ENCODE data around the gene TCF4. TPM values are rescaled to one million over a fixed set of nuclear protein-coding genes. Genes with fewer than 3 reads are reported as not detected.

The TCF4 gene
- polyA plus RNA-seq, 1 of the 3 experiments (the other 2 are of a cell fraction), result 39.1 TPM

DNA sequence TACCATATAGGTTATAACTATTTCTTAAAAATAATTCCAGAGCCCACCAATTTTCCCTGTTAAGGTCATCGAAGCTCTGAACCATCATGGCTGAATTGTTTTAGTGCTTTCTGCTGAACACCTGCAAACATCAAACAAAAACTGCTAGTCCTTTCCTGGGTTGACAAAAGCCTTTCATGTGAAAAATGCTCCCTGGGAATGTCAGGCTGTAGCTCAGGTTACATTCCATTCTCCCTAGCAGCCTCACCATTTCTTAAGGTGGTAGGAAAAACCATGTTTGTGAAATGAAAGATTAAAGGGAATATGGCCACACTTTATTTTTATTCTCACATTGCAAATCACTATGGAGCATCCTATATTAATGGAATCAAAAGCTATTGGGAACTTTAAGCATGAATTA is 5.7 kb downstream of the TCF4 start:
- no peak overlapping the region for H3K4me3 ChIP-seq (ENCODE audit: low read depth in 2 of 2, low read length in 1 of 2)
- peaks cover 91% of the 10 kb centered on the region for H3K79me2 ChIP-seq (ENCODE audit: insufficient read depth)
- no peaks in the 10 kb centered on the region for H3K27me3 ChIP-seq (ENCODE audit: insufficient read depth)
- H2AFZ ChIP-seq (ENCODE audit: low read depth), result no peak overlapping the region
- ChIA-PET POLR2A (no interaction called here), CTCF (interaction anchor here (0.7 to 3.5 kb wide), 2 partner anchors 167 to 194 kb away, joined by 3 to 17 read pairs; no protein-coding TSS in a partner anchor)
- H3K9me3 ChIP-seq, result no peaks in the 10 kb centered on the region
- peaks cover 0 to 38% of the 10 kb centered on the region in 2 experiments; a peak in 3 of 4 replicates for H3K4me1 ChIP-seq (ENCODE audit: control insufficient read depth in 1 of 2, insufficient read depth in 2 of 2, low read depth in 1 of 2, low read length in 1 of 2)
- no peak overlapping the region for H3K9ac ChIP-seq
- 79% methylated on average over 1 of the region's 1 CpG for WGBS (ENCODE audit: low lambda C conversion rate)
- H3K9me2 ChIP-seq, result no peaks in the 10 kb centered on the region
- H4K20me1 ChIP-seq (ENCODE audit: insufficient read depth), result no peaks in the 10 kb centered on the region
- H3K27ac ChIP-seq (ENCODE audit: low read depth in 2 of 2, low read length in 1 of 2), result no peak overlapping the region; a peak in 1 of 4 replicates
- TF ChIP-seq, protein P1, sequence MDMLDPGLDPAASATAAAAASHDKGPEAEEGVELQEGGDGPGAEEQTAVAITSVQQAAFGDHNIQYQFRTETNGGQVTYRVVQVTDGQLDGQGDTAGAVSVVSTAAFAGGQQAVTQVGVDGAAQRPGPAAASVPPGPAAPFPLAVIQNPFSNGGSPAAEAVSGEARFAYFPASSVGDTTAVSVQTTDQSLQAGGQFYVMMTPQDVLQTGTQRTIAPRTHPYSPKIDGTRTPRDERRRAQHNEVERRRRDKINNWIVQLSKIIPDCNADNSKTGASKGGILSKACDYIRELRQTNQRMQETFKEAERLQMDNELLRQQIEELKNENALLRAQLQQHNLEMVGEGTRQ (IDR thresholded peaks at IDR 0.05; ENCODE audit: borderline replicate concordance, low read depth, low read length), result no peak
- TF ChIP-seq MXI1 (IDR thresholded peaks at IDR 0.05; ENCODE audit: low read depth, low read length) (no peak), TCF12 (IDR thresholded peaks at IDR 0.05) (no peak), CHD2 (IDR thresholded peaks at IDR 0.05; ENCODE audit: low read length, partially characterized antibody) (no peak), EP300 (IDR thresholded peaks at IDR 0.05; ENCODE audit: borderline replicate concordance in 1 of 2, low read depth in 1 of 2, low read length in 1 of 2) (no peak), FOXJ3 (CRISPR knock-in tag; IDR thresholded peaks at IDR 0.05) (no peak), GABPA (IDR thresholded peaks at IDR 0.05; ENCODE audit: low read depth) (no peak), NFIC (IDR thresholded peaks at IDR 0.05; ENCODE audit: borderline replicate concordance) (no peak), MEF2A (IDR thresholded peaks at IDR 0.05; ENCODE audit: borderline replicate concordance, low read depth) (no peak), SMC3 (IDR thresholded peaks at IDR 0.05; ENCODE audit: low read depth, low read length) (no peak), TAF1 (IDR thresholded peaks at IDR 0.05; ENCODE audit: borderline replicate concordance, low read depth, low read length) (no peak), RCOR1 (IDR thresholded peaks at IDR 0.05; ENCODE audit: low read length) (no peak), NRF1 (IDR thresholded peaks at IDR 0.05; ENCODE audit: low read depth, low read length) (no peak), SIN3A (IDR thresholded peaks at IDR 0.05; ENCODE audit: borderline replicate concordance, low read depth, low read length) (no peak)
- TF ChIP-seq, protein P2, sequence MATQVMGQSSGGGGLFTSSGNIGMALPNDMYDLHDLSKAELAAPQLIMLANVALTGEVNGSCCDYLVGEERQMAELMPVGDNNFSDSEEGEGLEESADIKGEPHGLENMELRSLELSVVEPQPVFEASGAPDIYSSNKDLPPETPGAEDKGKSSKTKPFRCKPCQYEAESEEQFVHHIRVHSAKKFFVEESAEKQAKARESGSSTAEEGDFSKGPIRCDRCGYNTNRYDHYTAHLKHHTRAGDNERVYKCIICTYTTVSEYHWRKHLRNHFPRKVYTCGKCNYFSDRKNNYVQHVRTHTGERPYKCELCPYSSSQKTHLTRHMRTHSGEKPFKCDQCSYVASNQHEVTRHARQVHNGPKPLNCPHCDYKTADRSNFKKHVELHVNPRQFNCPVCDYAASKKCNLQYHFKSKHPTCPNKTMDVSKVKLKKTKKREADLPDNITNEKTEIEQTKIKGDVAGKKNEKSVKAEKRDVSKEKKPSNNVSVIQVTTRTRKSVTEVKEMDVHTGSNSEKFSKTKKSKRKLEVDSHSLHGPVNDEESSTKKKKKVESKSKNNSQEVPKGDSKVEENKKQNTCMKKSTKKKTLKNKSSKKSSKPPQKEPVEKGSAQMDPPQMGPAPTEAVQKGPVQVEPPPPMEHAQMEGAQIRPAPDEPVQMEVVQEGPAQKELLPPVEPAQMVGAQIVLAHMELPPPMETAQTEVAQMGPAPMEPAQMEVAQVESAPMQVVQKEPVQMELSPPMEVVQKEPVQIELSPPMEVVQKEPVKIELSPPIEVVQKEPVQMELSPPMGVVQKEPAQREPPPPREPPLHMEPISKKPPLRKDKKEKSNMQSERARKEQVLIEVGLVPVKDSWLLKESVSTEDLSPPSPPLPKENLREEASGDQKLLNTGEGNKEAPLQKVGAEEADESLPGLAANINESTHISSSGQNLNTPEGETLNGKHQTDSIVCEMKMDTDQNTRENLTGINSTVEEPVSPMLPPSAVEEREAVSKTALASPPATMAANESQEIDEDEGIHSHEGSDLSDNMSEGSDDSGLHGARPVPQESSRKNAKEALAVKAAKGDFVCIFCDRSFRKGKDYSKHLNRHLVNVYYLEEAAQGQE (IDR thresholded peaks at IDR 0.05; ENCODE audit: low read depth, low read length), result no peak
- TF ChIP-seq, protein P3, sequence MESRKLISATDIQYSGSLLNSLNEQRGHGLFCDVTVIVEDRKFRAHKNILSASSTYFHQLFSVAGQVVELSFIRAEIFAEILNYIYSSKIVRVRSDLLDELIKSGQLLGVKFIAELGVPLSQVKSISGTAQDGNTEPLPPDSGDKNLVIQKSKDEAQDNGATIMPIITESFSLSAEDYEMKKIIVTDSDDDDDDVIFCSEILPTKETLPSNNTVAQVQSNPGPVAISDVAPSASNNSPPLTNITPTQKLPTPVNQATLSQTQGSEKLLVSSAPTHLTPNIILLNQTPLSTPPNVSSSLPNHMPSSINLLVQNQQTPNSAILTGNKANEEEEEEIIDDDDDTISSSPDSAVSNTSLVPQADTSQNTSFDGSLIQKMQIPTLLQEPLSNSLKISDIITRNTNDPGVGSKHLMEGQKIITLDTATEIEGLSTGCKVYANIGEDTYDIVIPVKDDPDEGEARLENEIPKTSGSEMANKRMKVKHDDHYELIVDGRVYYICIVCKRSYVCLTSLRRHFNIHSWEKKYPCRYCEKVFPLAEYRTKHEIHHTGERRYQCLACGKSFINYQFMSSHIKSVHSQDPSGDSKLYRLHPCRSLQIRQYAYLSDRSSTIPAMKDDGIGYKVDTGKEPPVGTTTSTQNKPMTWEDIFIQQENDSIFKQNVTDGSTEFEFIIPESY (IDR thresholded peaks at IDR 0.05; ENCODE audit: borderline replicate concordance, low read depth), result no peak
- no peak for DNase-seq
- H3K36me3 ChIP-seq (replicated peaks in 1 of 2; ENCODE audit: control insufficient read depth in 1 of 2, insufficient read depth in 2 of 2, low read length in 1 of 2), result peaks cover 22 to 43% of the 10 kb centered on the region in 2 experiments
- H3K4me2 ChIP-seq, result no peak overlapping the region
- peaks cover 4% of the 10 kb centered on the region for H3F3A ChIP-seq (replicated peaks; ENCODE audit: insufficient read depth)
